Activated CD8-positive, alpha-beta memory T cell treated with anti-CD3 and anti-CD28 coated beads, Interleukin-2, amount 50 U/mL, for 24 hours (primary cell): Measurements from ENCODE around the gene SEC14L3.

ENCODE experiments used
- DNase-seq: peaks from one replicate; pipeline ENCODE4 v3.0.0-alpha.2; 2020; ENCODE audit errors: extremely low read depth

Gene SEC14L3

GRCh38 chr22:30423301-30423958 is 48.4 kb downstream of the SEC14L3 start:
- peak; percentile 14 for DNase-seq

- DNase-seq = peak; percentile 18
These were observed 49.1 kb downstream of the SEC14L3 start for GRCh38 chr22:30422481-30423300.

GRCh38 chr22:30421695-30422480 is 49.9 kb downstream of the SEC14L3 start:
- DNase-seq = no peak

GRCh38 chr22:30420347-30421125 is 51.3 kb downstream of the SEC14L3 start:
- no peak for DNase-seq

- no peak for DNase-seq
These were observed 55.0 kb downstream of the SEC14L3 start for GRCh38 chr22:30416837-30417236.

GRCh38 chr22:30416403-30416802 is 55.4 kb downstream of the SEC14L3 start:
- no peak for DNase-seq

GRCh38 chr22:30414525-30415047 is 57.2 kb downstream of the SEC14L3 start:
- DNase-seq = no peak

- no peak for DNase-seq
These were observed 57.9 kb downstream of the SEC14L3 start for GRCh38 chr22:30413745-30414524.

GRCh38 chr22:30413001-30413400 is 58.8 kb downstream of the SEC14L3 start:
- no peak for DNase-seq

GRCh38 chr22:30411780-30412179 is 60.0 kb downstream of the SEC14L3 start:
- DNase-seq = no peak
